Ishikawa (cell line): Measurements from ENCODE around the gene KEL.

Experiments used
- CEBPB ChIP-seq: IDR thresholded peaks from 2 replicates; pipeline ENCODE4 v1.6.1; 2012
- CREB1 ChIP-seq: IDR thresholded peaks from 2 replicates; pipeline ENCODE4 v1.6.1; 2012; ENCODE audit warnings: low read depth
- EGR1 ChIP-seq: IDR thresholded peaks from 2 replicates; pipeline ENCODE4 v1.6.1; 2012
- EP300 ChIP-seq: IDR thresholded peaks from 2 replicates; pipeline ENCODE4 v1.6.1; 2012; ENCODE audit warnings: borderline replicate concordance
- FOXM1 ChIP-seq: IDR thresholded peaks from 2 replicates; pipeline ENCODE4 v1.6.1; 2012; ENCODE audit warnings: low read depth, borderline replicate concordance
- MAX ChIP-seq: IDR thresholded peaks from 2 replicates; pipeline ENCODE4 v1.6.1; 2012
- NFIC ChIP-seq: IDR thresholded peaks from 2 replicates; pipeline ENCODE4 v1.6.1; 2012
- RAD21 ChIP-seq: IDR thresholded peaks from 2 replicates; pipeline ENCODE4 v1.6.1; 2012; ENCODE audit warnings: low read depth
- REST ChIP-seq: IDR thresholded peaks from 2 replicates; pipeline ENCODE4 v1.6.1; 2012; ENCODE audit warnings: low read depth, mild to moderate bottlenecking
- TAF1 ChIP-seq: IDR thresholded peaks from 2 replicates; pipeline ENCODE4 v1.6.1; 2012; ENCODE audit warnings: low read depth, mild to moderate bottlenecking
- TCF12 ChIP-seq: IDR thresholded peaks from 2 replicates; pipeline ENCODE4 v1.6.1; 2012; ENCODE audit warnings: low read depth
- TEAD4 ChIP-seq: IDR thresholded peaks from 2 replicates; pipeline ENCODE4 v1.6.1; 2012
- YY1 ChIP-seq: IDR thresholded peaks from 2 replicates; pipeline ENCODE4 v1.6.1; 2012; ENCODE audit warnings: low read depth
- ZBTB7A ChIP-seq: IDR thresholded peaks from 2 replicates; pipeline ENCODE4 v1.6.1; 2012; ENCODE audit warnings: low read depth
- TF ChIP-seq, protein P1 (sequence below): IDR thresholded peaks from 2 replicates; pipeline ENCODE4 v1.6.1; 2012

KEL gene

GRCh38 chr7:142945001-142945400, 17.2 kb downstream of the KEL start:
- TF ChIP-seq TCF12 (no peak), EP300 (no peak), REST (no peak), TEAD4 (no peak), ZBTB7A (no peak), RAD21 (no peak), YY1 (no peak), NFIC (no peak), FOXM1 (no peak), TAF1 (no peak), CEBPB (no peak), MAX (no peak), EGR1 (no peak), CREB1 (no peak)
- TF ChIP-seq, protein P1, sequence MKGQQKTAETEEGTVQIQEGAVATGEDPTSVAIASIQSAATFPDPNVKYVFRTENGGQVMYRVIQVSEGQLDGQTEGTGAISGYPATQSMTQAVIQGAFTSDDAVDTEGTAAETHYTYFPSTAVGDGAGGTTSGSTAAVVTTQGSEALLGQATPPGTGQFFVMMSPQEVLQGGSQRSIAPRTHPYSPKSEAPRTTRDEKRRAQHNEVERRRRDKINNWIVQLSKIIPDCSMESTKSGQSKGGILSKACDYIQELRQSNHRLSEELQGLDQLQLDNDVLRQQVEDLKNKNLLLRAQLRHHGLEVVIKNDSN: no peak

GRCh38 chr7:142943706-142944268, 18.4 kb downstream of the KEL start:
- TF ChIP-seq TEAD4 (no peak), FOXM1 (no peak), EGR1 (no peak), EP300 (no peak), TAF1 (no peak), RAD21 (no peak), MAX (no peak), CREB1 (no peak), NFIC (no peak), REST (no peak), TCF12 (no peak)

DNA sequence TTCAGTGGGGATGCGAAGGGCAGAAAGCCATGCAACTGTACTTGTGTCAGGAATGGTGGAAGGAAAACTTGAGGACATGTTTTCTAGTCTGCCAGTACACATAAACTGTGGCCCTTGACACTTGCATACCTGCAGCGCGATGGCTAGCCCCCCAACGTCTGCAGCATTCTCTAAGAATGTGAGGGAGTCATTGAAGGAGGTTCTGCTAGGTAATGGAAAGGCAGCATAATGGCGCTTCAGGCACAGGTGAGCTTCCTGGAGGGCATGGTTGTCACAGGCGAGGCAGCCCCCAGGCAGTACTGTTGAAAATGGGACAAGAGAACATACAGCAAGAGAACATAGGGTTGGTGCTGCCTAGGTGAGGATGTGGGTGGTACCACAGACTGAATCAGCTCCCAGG, 19.4 kb downstream of the KEL start:
- no peak for TF ChIP-seq TCF12
- TF ChIP-seq NFIC: no peak
- no peak for TF ChIP-seq REST
- TF ChIP-seq FOXM1: no peak
- no peak for TF ChIP-seq ZBTB7A
- TF ChIP-seq, protein P1: no peak
- TF ChIP-seq EGR1: no peak
- TF ChIP-seq YY1: no peak
- TF ChIP-seq CEBPB: no peak
- TF ChIP-seq TAF1: no peak
- TF ChIP-seq MAX: no peak
- TF ChIP-seq EP300: no peak
- TF ChIP-seq TEAD4: no peak
- TF ChIP-seq CREB1: no peak
- TF ChIP-seq RAD21: no peak

GRCh38 chr7:142941541-142941940, 20.6 kb downstream of the KEL start:
- TF ChIP-seq FOXM1 (no peak), CREB1 (no peak), MAX (no peak), TAF1 (no peak), ZBTB7A (no peak), YY1 (no peak), EGR1 (no peak), RAD21 (no peak), TCF12 (no peak)
